Purkinje cell (primary cell): Measurements from ENCODE around the gene SLFN12. TPM values are rescaled to one million over a fixed set of nuclear protein-coding genes. Genes with fewer than 3 reads are reported as not detected.

ENCODE experiments used
- polyA plus RNA-seq: library from polyadenylated mRNA; unstranded; fragments of >200 nt; fragmentation: Nextera tagmentation; gene quantifications from 2 replicates; pipeline ENCODE4 v1.2.1, GENCODE V29; 2014

The SLFN12 gene
- polyA plus RNA-seq, result 0.36 TPM in 1 of 2 replicates, not detected in the other

GRCh38 chr17:35432176-35433074 lies at the start of gene SLFN12:
Gene SLFN12 (minus strand): TSS chr17:35432500. CDS start chr17:35423028, 9,472 bp downstream.

GRCh38 chr17:35448214-35448898 lies 16.1 kb upstream of the SLFN12 start, which contains the start of gene SLFN13:
Gene SLFN13 (minus strand): TSS chr17:35448766. CDS start chr17:35445680, 3,086 bp downstream.

GRCh38 chr17:35373534-35373983 lies 58.7 kb downstream of the SLFN12 start, which contains the start of gene SLFN11:
Gene SLFN11 (minus strand): TSS chr17:35373621. CDS start chr17:35363807, 9,814 bp downstream.

Other genes with a start within 250 kb of the SLFN12 start
- not detected in 2 replicates for gene SLC35G3, start 238.1 kb downstream of the SLFN12 start, polyA plus RNA-seq
- gene SLFN5, start 189.4 kb downstream of the SLFN12 start, polyA plus RNA-seq, result 1.7 and 3.4 TPM in 2 replicates
- gene SLFN11, start 58.9 kb downstream of the SLFN12 start, polyA plus RNA-seq, result 0.27 and 0.59 TPM in 2 replicates
- gene SLFN13, start 16.3 kb upstream of the SLFN12 start, polyA plus RNA-seq, result not detected in 2 replicates
- not detected in 2 replicates for gene SLFN12L, start 105.2 kb upstream of the SLFN12 start, polyA plus RNA-seq
- not detected in 2 replicates for gene SLFN14, start 128.3 kb upstream of the SLFN12 start, polyA plus RNA-seq
- 9.9 and 11.2 TPM in 2 replicates for gene PEX12, start 146.1 kb upstream of the SLFN12 start, polyA plus RNA-seq
- gene AP2B1, start 154.8 kb upstream of the SLFN12 start, polyA plus RNA-seq, result 269 and 348 TPM in 2 replicates